DMS114 treated with DMSO at 0.1 percent for 48 hours (cell line): ENCODE results near the gene RHOH.
"Not testable (repeated sequence)": the region's sequence is repeated elsewhere in the genome, so short reads cannot be mapped to it uniquely, and the experiment has no call there.

ENCODE experiments used
- DNase-seq: peaks from one replicate; lab custom pipeline; 2025; ENCODE audit not compliant: unreplicated experiment; lab: John Stamatoyannopoulos, UW

Gene RHOH, protein sequence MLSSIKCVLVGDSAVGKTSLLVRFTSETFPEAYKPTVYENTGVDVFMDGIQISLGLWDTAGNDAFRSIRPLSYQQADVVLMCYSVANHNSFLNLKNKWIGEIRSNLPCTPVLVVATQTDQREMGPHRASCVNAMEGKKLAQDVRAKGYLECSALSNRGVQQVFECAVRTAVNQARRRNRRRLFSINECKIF

DNA sequence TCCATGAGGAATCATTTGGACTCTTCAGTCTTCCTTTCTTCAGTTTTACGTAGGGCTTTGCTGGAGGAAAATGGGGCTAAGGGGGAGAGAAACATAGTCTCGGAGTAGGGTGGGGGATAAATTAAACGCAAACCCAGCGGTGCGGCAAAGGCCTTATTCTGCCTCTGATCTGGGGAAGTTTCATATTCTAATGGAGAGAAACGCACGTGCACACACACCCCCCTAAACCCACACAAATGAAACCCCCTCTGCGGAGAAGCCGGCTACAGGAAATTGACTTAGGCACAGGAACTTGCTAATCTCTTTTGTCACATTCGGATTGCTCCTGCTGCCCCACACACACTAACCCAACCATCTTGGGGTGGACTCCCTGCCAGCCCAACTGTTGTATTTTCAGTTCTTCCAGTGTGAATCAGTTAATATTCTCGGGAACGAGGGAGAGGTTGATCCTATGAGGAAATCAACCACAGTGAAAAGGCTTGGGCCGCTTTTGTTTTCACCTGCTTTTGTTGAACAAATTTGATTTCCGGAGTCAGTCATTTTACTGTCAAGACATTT, at the start of gene RHOH:
Gene RHOH, plus strand, starts transcription at position 308 of the 558 bp plus-strand sequence. CDS start 46,356 bp downstream, outside the sequence.
- no peak for DNase-seq

DNA sequence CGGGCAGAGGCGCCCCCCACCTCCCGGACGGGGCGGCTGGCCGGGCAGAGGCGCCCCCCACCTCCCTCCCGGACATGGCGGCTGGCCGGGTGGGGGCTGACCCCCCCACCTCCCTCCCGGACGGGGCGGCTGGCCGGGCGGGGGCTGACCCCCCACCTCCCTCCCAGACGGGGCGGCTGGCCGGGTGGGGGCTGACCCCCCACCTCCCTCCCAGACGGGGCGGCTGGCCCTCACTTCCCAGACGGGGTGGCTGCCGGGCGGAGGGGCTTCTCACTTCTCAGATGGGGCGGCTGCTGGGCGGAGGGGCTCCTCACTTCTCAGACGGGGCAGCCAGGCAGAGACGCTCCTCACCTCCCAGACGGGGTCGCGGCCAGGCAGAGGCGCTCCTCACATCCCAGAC, 49.3 kb upstream of the RHOH start:
- DNase-seq: not testable (repeated sequence)

DNA sequence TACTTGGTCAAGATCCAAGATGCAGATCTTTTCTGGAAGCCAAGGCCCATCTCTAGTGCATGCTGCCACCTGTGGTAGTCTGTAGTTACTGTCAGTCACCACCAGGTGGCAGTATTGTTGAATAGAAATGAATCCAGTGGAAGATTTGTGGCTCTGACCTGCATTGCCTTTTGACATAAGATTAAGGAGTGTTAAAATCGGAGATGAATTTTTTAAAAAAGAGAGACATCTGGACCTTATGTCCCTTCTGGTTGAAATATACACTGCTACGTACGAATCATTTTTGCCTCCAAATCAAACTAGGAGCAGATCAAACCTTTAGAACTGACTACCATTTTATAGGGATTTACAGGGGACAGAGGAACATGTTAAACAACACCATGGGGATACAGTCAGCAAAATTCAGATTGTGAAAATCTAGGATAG, 46.9 kb upstream of the RHOH start:
- peak; percentile 30 for DNase-seq

DNA sequence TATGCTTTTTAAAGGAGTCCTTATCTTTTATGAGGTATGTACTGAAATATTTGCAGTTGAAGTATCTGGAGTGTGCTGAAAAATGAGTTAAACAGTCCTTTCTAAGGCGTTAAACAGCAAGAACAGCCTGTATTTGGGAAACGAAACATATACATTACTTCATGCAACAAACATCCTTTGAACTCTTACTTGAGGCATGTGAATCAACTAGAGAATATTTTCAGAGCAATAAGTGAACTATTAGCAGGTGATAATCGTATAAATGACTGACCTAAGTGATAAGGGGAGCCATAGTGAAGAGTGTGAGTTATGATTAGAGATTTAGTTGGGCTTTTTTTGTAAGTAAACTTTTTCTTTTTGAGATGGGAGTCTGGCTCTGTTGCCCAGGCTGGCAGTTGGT, 45.9 kb upstream of the RHOH start:
- no peak for DNase-seq

DNA sequence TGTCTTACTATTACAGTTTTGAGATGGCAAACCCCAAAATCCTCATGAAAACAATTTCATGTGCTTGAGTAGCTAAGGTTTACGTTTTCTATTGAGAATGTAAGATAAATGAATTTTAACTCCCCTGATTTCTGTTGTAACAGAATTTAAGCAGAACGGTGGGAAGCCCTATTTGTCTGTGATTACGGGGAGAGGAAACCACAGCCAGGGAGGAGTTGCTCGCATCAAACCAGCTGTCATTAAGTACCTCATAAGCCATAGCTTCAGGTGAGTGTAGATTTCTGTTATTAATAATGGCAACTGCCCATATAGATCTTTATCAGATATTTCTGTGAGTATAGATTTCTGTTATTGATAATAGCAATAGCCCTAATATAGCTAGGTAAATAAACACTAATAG, 44.2 kb upstream of the RHOH start:
- no peak for DNase-seq

DNA sequence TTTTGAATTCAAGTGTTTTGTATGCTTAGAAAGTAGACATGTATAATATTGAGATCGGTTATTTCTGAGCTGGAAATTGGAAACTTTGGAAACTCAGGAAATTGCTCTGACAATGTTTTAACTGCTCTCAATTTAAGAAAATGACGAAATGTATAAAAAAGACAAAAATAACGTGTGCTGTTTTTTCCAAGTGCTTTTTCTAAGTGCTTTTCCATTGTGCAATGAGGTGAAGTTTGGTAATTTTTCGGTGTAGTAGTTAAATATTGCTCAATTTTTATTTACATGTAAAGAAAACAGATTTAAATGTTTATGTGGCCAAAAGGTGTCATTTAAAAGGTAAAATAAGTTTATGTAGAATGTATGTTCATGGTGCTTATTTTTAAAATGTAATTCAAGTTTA, 39.4 kb upstream of the RHOH start:
- no peak for DNase-seq

DNA sequence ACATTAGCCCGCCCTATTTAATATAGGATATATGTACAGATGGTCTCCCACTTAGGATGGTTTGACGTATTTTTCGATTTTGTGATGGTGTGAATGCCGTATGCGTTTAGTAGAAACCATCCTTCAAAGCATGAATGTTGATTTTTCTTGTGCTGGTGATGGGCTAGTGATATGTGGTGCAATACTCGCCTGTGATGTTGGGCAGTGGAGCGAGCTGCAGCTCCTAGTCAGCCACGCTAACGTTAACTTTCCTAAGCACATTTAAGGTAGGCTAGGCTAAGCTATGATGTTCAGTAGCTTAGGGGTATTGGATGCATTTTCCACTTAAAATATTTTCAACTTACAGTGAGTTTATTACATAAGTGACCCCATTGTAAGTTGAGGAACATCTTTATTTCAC, 36.6 kb upstream of the RHOH start:
- DNase-seq: no peak

DNA sequence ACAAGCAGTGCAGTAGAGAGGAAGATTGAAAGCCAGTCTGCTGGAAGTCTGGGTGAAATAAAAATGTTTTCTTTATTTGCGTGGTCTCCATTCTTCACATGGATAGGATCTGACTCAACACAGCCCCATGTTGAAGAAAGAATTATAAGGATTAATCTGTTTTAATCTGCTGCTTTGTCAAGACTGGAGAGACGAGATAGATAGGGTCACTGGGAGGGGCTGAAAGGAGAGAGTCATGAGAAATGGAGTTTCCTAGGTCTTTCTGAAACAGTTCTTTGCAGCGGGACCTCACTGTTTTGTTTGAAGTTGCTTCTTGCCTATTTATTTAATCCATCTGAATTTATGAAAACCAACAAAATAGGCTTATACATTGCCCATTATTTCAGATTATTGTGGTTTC, 32.4 kb upstream of the RHOH start:
- no peak for DNase-seq

DNA sequence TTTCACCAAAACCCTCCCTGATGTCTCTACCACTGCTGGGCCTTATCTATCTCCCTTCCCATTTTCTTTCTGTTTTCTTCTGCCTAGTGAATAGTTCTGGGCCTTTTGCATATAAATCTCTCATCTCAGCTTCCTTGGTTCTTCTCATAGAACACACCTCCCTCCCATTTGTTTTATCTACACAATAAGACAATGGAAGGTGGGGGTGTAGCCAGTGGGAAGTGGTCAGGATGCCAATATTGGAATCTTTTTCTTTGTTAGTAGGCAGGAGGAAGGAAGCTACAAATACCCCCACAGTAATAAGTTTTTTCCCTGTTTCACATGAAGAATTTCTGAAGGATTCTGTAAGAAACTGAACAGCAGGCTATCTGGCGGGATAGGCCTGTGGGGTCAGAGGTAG, 30.9 kb upstream of the RHOH start:
- DNase-seq: no peak

DNA sequence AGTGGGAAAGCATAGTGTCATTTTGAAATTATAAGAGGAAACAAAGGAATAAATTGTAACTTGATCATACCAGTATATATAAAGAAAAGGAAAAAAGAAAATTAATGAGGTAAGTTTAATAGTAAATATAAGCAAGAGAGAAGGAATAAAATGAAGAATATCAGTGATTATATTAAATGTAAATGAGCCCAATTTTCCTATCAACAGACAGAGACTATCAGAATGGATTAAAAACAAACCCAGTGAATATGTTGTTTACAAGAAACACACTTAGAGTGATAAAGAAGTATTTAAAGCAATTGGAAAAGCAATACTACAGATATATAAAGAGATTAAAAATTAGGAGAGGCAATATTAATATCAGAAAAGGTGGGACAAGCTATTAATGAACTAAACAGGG, 28.8 kb upstream of the RHOH start:
- no peak for DNase-seq

DNA sequence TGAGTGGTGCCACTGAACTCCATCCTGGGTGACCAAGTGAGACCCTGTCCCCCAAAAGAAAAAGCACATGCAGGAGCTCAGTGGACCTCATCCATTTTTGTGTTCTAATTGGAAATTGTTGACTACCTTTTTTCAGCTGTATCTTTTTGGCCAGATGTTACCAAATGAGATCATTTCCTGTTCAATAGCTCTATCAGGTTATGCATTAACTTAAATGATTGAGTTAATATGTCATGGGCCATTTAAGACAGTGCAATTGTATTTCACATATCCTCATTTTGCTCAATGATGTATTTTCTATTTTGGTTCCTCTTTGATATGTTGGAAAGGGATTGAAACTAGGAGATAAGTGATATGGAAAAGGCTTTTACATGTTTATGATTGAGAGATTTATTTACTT, 26.2 kb upstream of the RHOH start:
- DNase-seq: no peak

DNA sequence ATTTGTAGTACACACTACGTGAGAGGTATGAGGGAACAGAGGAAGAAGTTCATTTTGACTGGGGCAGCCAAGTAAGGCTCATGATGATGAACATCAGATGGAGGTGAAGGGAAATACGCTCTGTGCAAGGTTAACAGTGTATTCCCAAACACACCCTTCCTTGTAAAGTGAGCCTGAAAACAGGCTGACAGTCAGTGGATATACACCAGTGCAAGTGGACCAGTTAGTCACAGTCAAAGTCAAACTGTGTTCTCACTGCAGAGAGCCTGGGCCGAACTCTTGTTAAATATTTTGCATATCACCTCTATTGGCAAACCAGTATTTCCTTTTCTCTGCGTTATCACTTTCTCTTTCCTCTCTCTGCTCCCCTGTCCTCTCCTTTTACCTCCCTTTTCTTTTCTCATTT, 23.4 kb upstream of the RHOH start:
- DNase-seq: no peak

DNA sequence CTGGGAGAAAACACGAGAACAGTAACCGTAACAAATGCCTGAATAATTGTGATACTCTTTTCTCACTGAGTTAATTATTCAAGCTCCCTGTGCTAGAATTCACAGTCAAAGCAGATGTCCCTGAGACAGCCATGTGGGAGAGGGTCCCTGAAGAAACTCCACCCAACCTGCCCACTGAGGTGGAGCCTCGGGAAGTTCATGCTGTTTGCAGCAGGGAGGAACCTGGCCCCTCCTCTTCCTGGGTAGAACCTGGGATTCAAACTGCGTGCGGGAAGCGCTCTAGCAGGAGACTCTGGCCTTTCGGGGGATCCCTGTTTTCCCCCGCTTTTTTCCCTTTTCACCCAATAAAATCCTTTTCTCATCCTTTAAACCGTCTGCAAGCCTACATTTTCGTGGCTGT, 20.2 kb upstream of the RHOH start:
- DNase-seq: no peak

DNA sequence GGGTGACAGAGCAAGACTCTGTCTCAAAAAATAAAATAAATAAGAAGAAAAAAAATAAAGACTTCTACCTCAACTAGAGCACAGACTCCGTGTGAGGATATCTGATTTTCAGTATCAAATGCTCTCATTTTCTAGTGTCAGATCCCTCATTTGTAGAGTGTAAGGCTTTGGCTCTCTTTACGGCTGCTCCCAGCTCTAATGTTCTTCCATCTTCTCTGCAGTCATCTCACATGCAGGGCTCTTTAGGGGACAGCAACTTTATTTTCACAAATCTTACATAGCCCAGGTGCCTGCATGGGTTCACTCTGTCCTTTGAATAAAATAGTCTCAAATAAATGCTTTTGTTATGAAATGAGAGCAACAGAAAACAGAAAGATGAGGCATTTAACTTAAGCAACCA, 19.2 kb upstream of the RHOH start:
- no peak for DNase-seq

DNA sequence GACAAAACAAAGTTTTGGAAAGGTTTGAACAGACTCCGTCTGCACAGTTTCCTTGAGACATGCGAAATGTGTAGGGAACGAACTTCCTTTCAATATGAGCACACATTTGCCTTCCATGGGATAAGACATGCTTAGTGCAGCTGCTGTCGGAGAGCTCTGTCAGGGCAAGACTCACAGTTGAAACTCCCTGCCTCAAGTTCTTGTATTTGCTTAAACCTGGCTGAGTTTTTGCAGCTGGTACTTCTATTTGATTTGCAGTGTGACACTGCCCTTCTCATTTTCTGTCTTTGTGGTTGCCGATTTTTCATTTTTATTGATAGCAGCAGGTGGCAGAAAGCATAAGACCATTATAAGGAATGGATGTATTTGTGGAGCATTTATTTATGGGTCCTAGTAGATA, 18.2 kb upstream of the RHOH start:
- no peak for DNase-seq

DNA sequence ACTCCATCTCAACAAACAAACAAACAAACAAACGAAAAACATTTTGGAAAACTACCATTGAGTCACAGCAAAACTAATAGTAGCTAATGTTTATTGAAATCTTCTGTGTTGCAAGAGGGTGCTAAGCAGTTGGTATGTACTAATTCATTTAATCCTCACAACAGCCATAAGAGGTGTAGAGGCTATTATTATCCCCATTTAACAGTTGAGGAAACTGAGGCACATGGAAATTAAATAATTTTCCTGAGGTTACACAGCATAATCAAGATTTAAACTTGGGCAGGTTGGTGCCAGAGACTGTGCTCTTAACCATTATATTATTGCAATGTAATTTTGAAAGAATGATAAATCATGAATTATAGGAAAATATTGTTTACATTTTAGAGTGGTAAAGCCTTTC, 17.5 kb upstream of the RHOH start:
- DNase-seq: no peak

DNA sequence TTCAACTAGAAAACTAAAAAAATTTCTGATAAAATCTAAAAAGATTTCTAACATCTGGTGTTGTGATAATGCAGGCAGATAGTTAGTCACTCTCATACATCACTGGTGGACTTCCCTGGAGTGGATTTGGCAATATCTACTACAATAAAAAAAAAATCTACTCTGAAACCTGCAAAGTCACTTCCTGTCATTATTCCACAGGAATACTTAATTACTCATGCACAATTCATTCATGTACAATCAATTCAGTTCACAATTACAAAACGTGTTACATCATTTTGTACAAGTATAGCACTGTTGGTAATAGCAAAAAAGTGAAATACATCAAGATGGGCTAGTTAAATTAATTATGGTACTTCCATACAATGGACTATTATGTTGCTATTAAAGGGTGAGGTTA, 16.5 kb upstream of the RHOH start:
- DNase-seq: no peak

DNA sequence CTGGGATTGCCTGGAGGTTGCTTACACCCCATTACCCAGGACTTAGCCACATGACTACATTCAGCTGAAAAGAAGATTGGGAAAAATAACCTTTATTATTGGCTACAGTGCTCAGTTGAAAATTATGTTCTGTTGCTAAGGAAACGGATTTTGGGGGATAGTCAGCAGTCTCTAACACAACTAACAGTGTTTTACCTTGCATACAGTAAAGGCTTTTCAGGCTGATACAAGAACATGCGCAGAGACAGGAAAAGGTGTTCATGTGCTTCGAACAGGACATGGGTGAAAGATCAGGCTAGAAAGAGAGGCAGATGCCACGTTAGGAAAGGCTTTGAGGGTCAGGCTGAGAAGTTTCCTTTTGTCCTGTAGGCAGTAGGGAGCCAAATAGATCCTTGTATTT, 14.8 kb upstream of the RHOH start:
- DNase-seq: no peak

DNA sequence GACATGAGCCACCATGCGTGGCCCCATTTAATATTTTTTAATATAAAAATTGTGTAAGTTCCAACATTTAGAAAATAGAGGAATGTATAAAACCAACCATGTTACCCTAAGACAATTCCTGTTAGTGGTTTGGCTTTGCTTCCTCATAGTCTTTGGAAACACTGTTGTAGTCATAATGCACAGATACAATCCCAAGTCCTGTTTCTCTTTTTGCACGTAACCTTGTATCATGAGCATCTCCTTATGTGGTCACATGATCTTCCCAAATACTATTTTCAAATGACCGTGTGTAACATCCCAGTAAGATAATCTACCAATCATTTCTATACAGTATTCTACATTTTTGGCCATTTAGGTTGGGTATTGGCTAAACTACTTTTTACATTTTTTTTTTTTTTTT, 13.9 kb upstream of the RHOH start:
- no peak for DNase-seq

DNA sequence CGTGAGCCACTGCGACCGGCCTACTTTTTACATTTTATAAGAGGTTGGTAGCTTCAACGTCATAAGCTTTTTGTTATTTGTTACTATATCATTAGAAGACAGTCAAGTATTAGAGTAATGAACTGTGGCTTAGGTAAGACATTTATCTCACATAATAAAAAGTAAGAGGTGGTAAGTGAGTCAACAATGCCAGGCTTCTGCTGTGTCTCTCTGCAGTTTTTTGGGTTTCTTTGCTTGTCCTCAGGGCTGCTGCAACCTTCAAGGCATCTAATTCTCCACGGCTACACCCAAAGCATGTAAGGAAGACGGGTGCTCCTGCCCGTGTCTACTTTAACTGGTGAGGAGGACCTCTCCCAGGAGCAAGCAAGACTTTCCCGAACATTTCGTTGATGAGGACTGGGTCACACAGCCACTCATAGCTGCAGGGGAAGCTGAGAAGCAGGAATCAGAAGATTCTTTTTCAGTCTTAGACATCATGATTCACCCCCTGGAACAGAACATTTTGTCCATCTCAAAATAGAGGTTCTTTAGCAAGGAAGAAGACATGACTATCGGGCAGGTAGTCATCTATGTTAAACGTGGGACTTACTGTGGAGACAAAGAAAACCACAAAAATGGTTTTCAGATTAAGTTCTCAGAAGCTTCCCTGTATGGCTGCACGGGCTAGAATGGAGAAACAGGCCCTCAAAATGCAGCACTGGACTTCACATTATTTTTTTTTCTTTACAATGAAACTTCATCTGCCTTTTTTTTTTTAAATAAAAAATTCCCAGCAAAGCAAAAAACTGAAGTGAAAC, 13.0 kb upstream of the RHOH start:
- DNase-seq: no peak

DNA sequence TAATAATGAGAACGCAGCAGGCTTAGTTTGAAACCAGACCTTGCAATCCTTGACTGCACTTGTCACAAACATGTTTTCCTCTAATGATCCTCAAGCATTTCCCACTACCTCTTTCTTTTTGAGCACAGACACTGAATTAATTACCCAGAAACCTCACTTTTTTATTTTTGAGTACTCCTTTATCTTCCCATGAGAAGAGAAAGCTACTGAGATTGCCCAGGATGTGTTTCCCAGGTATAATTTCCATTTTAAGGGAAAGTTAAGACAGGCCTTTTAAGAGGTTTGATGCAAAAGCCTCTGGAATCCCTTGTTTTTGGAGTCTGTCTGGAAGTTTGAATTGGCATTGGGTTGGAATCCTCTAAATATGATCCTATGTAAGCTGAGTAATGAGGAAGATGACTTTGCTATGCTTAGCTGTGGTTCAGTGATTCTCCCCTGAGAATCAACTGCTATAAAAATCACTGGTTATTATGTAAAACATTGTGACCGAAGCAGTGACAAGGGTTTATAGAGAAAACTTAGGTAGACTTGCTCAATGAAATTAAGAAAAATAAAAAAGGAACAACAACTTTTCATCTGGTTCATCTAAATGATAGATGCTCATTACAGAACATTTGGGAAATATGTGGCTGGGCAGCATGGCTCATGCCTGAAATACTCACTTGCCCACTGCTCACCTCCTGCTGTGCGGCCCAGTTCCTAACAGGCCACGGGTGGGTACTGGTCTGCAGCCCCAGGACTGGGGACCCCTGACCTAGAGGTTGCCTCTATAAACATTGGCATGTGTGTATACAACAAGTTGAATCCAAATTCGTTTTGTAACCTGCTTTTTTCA, 10.8 kb upstream of the RHOH start:
- no peak for DNase-seq

DNA sequence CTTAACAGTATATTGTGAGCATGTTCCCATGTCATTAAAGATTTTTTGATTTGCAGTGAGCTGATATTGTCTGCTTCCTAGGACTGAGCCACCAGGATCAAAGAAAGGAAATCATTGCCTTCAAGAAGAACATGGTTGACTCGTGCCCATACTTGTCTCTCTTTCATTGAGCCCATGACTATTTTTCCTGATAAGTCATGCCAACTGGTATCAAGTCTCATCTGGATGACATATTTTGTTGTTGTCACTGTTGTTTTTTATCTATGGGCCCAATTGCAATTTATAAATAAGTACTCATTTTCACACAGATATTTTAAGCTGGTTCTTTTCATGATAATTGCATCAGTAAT, 10.2 kb upstream of the RHOH start:
- DNase-seq: no peak
